ENCODE measurements around the gene SELENON.

Gene SELENON

GRCh38 chr1:25817840-25818501, 18.0 kb downstream of the SELENON start:
- in situ Hi-C loops (cut with MboI; ENCODE audit: low sequenced_read_pairs, unreplicated experiment), result loop anchor here (25.0 kb wide), 1 partner anchor 406 kb away; the partner anchor contains the start of gene RHCE
- no peak for DNase-seq (ENCODE audit: low spot score)
- TF ChIP-seq CTCF (IDR thresholded peaks at IDR 0.05; ENCODE audit: borderline replicate concordance, control extremely low read depth, extremely low read depth, insufficient read depth, missing control alignments), result no peak

DNA sequence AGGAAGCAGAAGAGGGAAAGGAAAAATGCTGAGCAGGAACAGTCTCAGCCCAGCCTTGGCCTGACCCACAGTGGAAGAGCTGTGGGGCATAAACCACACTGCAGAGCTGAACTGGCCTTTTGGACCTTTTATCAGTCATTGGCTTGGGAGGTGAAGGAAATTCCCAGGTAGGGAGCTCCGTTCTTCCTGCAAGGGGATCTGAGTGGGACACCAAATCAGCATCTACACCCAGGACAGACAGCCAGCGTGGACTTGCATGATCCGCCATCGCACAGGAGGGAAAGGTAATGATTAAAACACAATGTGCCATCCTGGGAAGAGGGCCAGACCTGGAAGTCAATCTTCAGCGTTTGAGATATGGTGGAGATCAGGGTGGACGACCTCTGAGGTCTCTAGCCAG, 18.6 kb downstream of the SELENON start:
- no peak for DNase-seq (ENCODE audit: low spot score)
- no peak for TF ChIP-seq CTCF (IDR thresholded peaks at IDR 0.05; ENCODE audit: borderline replicate concordance, control extremely low read depth, extremely low read depth, insufficient read depth, missing control alignments)
- in situ Hi-C loops (cut with MboI; ENCODE audit: low sequenced_read_pairs, unreplicated experiment), result loop anchor here (25.0 kb wide), 1 partner anchor 406 kb away; the partner anchor contains the start of gene RHCE

GRCh38 chr1:25819491-25820246, 19.7 kb downstream of the SELENON start, which contains the start of gene MTFR1L:
TSS of gene MTFR1L (plus strand) at chr1:25819954. CDS start at chr1:25823105, 3,151 bp downstream.
- DNase-seq (ENCODE audit: low spot score), result peak; percentile 99
- no peak for TF ChIP-seq CTCF (IDR thresholded peaks at IDR 0.05; ENCODE audit: borderline replicate concordance, control extremely low read depth, extremely low read depth, insufficient read depth, missing control alignments)
- in situ Hi-C loops (cut with MboI; ENCODE audit: low sequenced_read_pairs, unreplicated experiment), result loop anchor here (25.0 kb wide), 1 partner anchor 407 kb away; the partner anchor contains the start of gene RHCE

DNA sequence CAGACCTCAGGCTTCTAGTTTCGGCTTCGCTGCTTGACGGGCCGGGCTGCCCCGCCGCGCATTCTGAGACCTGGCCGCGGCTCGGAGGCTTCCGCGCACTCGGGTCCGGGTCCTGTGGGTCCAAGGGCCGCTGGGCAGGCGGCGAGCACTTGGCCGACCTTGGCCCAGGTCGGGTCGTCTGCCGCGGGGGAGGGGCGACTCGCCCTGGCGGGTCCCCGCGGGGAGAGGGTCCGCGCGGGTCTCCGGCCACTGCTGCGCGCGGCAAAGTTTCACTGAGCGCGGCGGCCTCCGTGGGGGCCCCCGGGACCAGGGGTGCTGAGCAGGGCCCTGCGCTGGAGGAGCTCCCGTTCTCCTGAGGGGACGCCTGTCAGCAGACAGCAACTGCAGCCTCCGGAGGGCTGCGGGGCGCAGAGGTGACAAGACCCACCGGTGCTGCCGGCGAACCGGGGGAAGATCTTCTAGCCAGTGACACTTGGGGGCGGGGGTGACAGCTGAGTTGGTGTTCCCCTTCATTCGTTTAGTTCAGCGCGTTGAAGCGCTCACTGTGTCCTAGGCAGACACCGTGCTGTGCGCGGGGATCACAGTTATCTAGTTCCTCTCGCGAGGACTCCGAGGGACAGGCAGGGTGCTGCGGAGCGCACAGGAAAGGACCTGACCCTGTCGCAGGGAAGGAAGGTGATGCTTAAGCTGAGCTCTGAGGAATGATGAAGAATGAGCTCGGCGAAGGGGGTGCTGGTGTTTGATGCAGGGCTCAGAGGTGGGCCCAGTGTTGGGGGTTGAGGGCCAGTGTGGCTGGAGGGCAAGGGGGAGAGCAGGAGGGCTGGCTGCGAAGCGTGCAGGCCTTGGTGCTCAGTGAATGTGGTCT, 20.5 kb downstream of the SELENON start:
- peak; percentile 89 for DNase-seq (ENCODE audit: low spot score)
- in situ Hi-C loops (cut with MboI; ENCODE audit: low sequenced_read_pairs, unreplicated experiment), result loop anchor here (25.0 kb wide), 1 partner anchor 408 kb away; the partner anchor contains the start of gene RHCE
- TF ChIP-seq CTCF (IDR thresholded peaks at IDR 0.05; ENCODE audit: borderline replicate concordance, control extremely low read depth, extremely low read depth, insufficient read depth, missing control alignments), result no peak

DNA sequence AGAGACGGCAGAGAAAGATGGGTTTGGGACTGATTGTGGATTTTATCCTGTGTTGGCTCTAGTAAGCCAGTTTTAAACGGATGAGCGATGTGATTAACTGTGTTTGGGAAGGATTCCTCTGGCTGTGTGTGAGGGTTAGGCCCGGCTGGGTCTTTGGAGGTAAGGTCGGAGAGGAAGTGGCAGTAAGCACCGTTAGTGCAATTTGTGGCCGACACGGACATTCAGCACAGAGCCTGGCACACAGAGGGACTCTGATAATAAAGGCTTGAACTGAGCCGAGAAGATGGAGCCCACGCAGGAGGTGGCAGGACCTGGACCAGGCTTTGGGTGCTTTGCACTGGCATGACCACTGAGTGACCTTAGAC, 21.1 kb downstream of the SELENON start:
- no peak for TF ChIP-seq CTCF (IDR thresholded peaks at IDR 0.05; ENCODE audit: borderline replicate concordance, control extremely low read depth, extremely low read depth, insufficient read depth, missing control alignments)
- in situ Hi-C loops (cut with MboI; ENCODE audit: low sequenced_read_pairs, unreplicated experiment), result loop anchor here (25.0 kb wide), 1 partner anchor 409 kb away; the partner anchor contains the start of gene RHCE
- no peak for DNase-seq (ENCODE audit: low spot score)

DNA sequence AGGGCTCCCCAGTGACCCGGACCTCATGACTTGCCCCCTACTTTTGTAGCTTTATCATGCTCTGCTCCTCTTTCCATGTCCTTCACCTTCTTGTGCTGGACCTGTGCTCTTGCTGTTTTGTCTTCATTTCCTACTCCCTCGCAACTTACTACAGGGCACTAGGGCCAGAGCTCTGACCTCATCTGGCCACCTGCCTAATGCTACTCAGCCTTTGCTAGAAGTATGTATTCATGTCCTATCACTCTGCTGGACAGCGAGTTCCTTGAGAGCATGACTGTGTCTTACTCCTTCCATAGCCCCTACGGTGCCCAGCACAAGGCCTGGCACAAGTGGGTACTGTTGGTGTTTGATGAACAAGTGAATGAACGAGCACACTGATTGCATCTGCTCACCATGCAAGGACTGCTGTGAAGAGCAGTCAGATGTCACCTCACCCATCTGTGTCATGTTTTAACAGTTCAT, 21.7 kb downstream of the SELENON start:
- DNase-seq (ENCODE audit: low spot score), result no peak
- TF ChIP-seq CTCF (IDR thresholded peaks at IDR 0.05; ENCODE audit: borderline replicate concordance, control extremely low read depth, extremely low read depth, insufficient read depth, missing control alignments), result no peak
- in situ Hi-C loops (cut with MboI; ENCODE audit: low sequenced_read_pairs, unreplicated experiment), result loop anchor here (25.0 kb wide), 1 partner anchor 409 kb away; the partner anchor contains the start of gene RHCE
